K562 (cell line): ENCODE data around the gene SLC5A2. TPM values are rescaled to one million over a fixed set of nuclear protein-coding genes. Genes with fewer than 3 reads are reported as not detected.
A peak's percentile ranks its signal among the peaks of the same experiment; 100 is the strongest.

ENCODE experiments used
- ATAC-seq: fragments of 200-7000 bp; cut with Tn5 transposase; 3 replicates; pipeline ENCODE4 v1.9.1; 2020; ENCODE audit warnings: moderate library complexity
- BruUV-seq: library from RNA; stranded (reverse); fragments of 400-500 nt; replicated peaks from 2 replicates; lab custom pipeline; 2021; lab: Mats Ljungman, UMichigan
- CTCF ChIA-PET: fragments of 300-600 bp; formaldehyde crosslinking; extraction: SDS; loops from one replicate; lab custom pipeline; 2021; ENCODE audit warnings: low intra/inter-chr PET ratio; lab: Yijun Ruan, JAX
- POLR2A ChIA-PET: fragments of 300-600, 350-650 bp; sonication (Branson Sonifier 250); formaldehyde crosslinking; extraction: SDS; loops from one replicate; lab custom pipeline; 2021; ENCODE audit warnings: antibody characterized with exemption, inconsistent platforms; lab: Yijun Ruan, JAX
- DNase-seq, 4 experiments: peaks; one replicate each; pipeline versions ENCODE4 v3.0.0 to v3.0.0-alpha.2; 2011 to 2018; ENCODE audit warnings: low spot score in 3 of 4, mixed read lengths in 3 of 4; ENCODE audit errors: extremely low read depth in 1 of 4
- FAIRE-seq: peaks from 2 replicates; lab custom pipeline; 2011; peaks lifted over from hg19 to GRCh38; lab: Jason Lieb, UNC
- H2AFZ ChIP-seq: 2 replicates; pipeline ENCODE4 v1.6.0; 2011; ENCODE audit warnings: low read depth, low read length, control low read depth, inconsistent platforms
- H3K27ac ChIP-seq: fragments of 200-600 bp; 3 replicates; pipeline ENCODE4 v1.8.0; 2011; ENCODE audit warnings: low read depth, mild to moderate bottlenecking, control low read depth, inconsistent platforms, low read length, moderate library complexity, mixed read lengths; ENCODE audit errors: extremely low read depth
- H3K27me3 ChIP-seq, 2 experiments: fragments of 300-600 bp in 1 of 2; 2 replicates in 1 of 2; 3 replicates in 1 of 2; pipeline versions ENCODE4 v1.6.0 to v1.8.0; 2011; ENCODE audit warnings: inconsistent platforms in 2 of 2, low read length in 2 of 2, mild to moderate bottlenecking in 1 of 2, mixed read lengths in 1 of 2, moderate library complexity in 1 of 2; ENCODE audit not compliant: control insufficient read depth in 2 of 2, insufficient read depth in 2 of 2
- H3K36me3 ChIP-seq: fragments of 300-600 bp; 3 replicates; pipeline ENCODE4 v1.8.0; 2011; ENCODE audit warnings: mild to moderate bottlenecking, low read length, inconsistent platforms; ENCODE audit not compliant: control insufficient read depth, insufficient read depth
- H3K4me1 ChIP-seq, 2 experiments: fragments of 200-600 bp in 1 of 2; replicated peaks in 1 of 2; 2 replicates in 1 of 2; 3 replicates in 1 of 2; pipeline versions ENCODE4 v1.5.1 to v1.8.0; 2011; ENCODE audit warnings: inconsistent platforms in 2 of 2, low read length in 2 of 2, mild to moderate bottlenecking in 1 of 2, mixed read lengths in 1 of 2, moderate library complexity in 1 of 2; ENCODE audit not compliant: control insufficient read depth in 2 of 2, insufficient read depth in 2 of 2
- H3K4me2 ChIP-seq: 2 replicates; pipeline ENCODE4 v1.6.1; 2011; ENCODE audit warnings: low read length, control low read depth, inconsistent platforms, mixed read lengths; ENCODE audit not compliant: insufficient read depth
- H3K4me3 ChIP-seq: fragments of 200-600 bp; sonication (generic), shearing (Covaris generic); 2 replicates; pipeline ENCODE4 v1.5.1; 2016; ENCODE audit warnings: control low read depth, inconsistent platforms
- H3K79me2 ChIP-seq: fragments of 200-600 bp; 3 replicates; pipeline ENCODE4 v1.8.0; 2011; ENCODE audit warnings: low read length, inconsistent platforms; ENCODE audit not compliant: control insufficient read depth, insufficient read depth
- H3K9ac ChIP-seq, 2 experiments: 2 replicates each; pipeline versions ENCODE4 v1.6.0 to v1.6.1; 2011; ENCODE audit warnings: low read depth in 2 of 2, low read length in 2 of 2, control low read depth in 1 of 2, inconsistent platforms in 1 of 2, mild to moderate bottlenecking in 1 of 2, mixed read lengths in 1 of 2; ENCODE audit not compliant: insufficient read depth in 1 of 2
- H3K9me1 ChIP-seq: one replicate; pipeline ENCODE4 v1.6.0; 2011; ENCODE audit warnings: inconsistent platforms, mild to moderate bottlenecking, low read length, moderate library complexity; ENCODE audit not compliant: control insufficient read depth, insufficient read depth
- H3K9me3 ChIP-seq: replicated peaks from 2 replicates; pipeline ENCODE4 v1.5.1; 2011; ENCODE audit warnings: low read depth, low read length, inconsistent platforms; ENCODE audit not compliant: control insufficient read depth, insufficient read depth
- H4K20me1 ChIP-seq: replicated peaks from 2 replicates; pipeline ENCODE4 v1.6.1; 2011; ENCODE audit warnings: low read length, inconsistent platforms, mixed read lengths; ENCODE audit not compliant: control insufficient read depth, insufficient read depth
- MEIS2 ChIP-seq: fragments of 450-650 bp; IDR thresholded peaks from 2 replicates; pipeline ENCODE4 v1.6.1; 2014; ENCODE audit warnings: mild to moderate bottlenecking; ENCODE audit not compliant: partially characterized antibody
- ZNF121 ChIP-seq: sonication (generic); formaldehyde crosslinking; conservative IDR thresholded peaks from 2 replicates; pipeline ENCODE4 v1.8.0; 2022; ENCODE audit warnings: missing genetic modification reagents
- ZNF146 ChIP-seq: IDR thresholded peaks from one replicate; pipeline ENCODE4 v1.6.1; 2018; ENCODE audit warnings: missing compliant biosample characterization; ENCODE audit not compliant: unreplicated experiment
- ZNF79 ChIP-seq: fragments of 250-450 bp; sonication (Bioruptor Pico); IDR thresholded peaks from 2 replicates; pipeline ENCODE4 v1.4.0; 2020; ENCODE audit warnings: low read depth, mild to moderate bottlenecking, moderate library complexity
- WGBS: fragments of 100-300 bp; shearing (Covaris generic); methylation state at CpG from one replicate; pipeline ENCODE4 v1.1.6; 2016; ENCODE audit warnings: low coverage, mixed read lengths; ENCODE audit not compliant: insufficient coverage; ENCODE audit errors: missing lambda C conversion rate; 5-methylcytosine and 5-hydroxymethylcytosine counted together
- in situ Hi-C: fragments of 300-500 bp; cut with MboI; formaldehyde crosslinking; loops from 4 replicates; pipeline ENCODE4 v1.15.0; 2018; ENCODE audit warnings: inconsistent platforms, mixed read lengths
- intact Hi-C: fragments of 100-400 bp; cut with micrococcal nuclease; formaldehyde crosslinking; loops from 2 replicates; pipeline ENCODE4 v1.14.2; 2022
- polyA plus RNA-seq, 8 experiments: library from polyadenylated mRNA; depleted of rRNA in 4 of 8; stranded (reverse) in 5 of 8; unstranded in 3 of 8; fragments of >200 nt; fragmentation: Nextera tagmentation in 2 of 8; fragmentation: Illumina TruSeq in 1 of 8; extraction: Ambion mirVana in 2 of 8; extraction: Trizol in 1 of 8; gene quantifications; 2 replicates each; pipeline versions ENCODE4 v1.2.1 to v1.2.3, GENCODE V29; 2011 to 2014; ENCODE audit warnings: inconsistent platforms in 1 of 8, missing spikeins in 1 of 8
- total RNA-seq, 7 experiments: library from RNA; depleted of rRNA in 6 of 7; stranded (reverse); fragments of >200 nt in 6 of 7; fragmentation: Illumina TruSeq in 2 of 7; extraction: Trizol in 2 of 7; gene quantifications; 2 replicates each; pipeline versions ENCODE4 v1.2.1 to v1.2.3, GENCODE V29; 2011 to 2021; ENCODE audit warnings: low replicate concordance in 1 of 7
- TF ChIP-seq, protein P1 (sequence below), 2 experiments: fragments of 450-650 bp; IDR thresholded peaks; 2 replicates each; pipeline ENCODE4 v1.6.1; 2018; ENCODE audit warnings: mild to moderate bottlenecking in 2 of 2, low read depth in 1 of 2; ENCODE audit not compliant: partially characterized antibody in 2 of 2

SLC5A2 gene
- total and polyA plus RNA-seq, 9 of the 15 experiments (the other 6 are each of a cell fraction or from before 2014, with no cell fraction given), result 0.07 to 2.7 (median 2.2) TPM; not detected in 6

DNA sequence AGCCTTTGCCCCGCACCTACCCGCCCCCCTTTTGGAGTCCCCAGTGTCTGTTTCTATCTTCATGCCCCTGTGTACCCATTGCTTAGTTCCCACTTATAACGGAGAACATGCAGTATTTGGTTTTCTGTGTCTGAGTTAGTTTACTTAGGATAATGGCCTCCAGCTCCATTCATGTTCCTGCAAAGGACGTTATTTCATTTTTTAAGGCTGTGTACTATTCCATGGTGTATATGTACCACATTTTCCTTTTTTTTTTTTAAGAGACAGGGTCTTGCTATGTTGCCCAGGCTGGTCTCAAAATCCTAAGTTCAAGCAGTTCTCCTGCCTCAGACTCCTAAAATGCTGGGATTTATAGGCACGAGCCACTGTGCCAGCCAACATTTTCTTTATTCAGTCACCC is 15.1 kb upstream of the SLC5A2 start:
- Histone ChIP-seq H3K4me2 (no peak overlapping the region), H3K79me2 (no peaks in the 10 kb centered on the region), H3K9me3 (no peaks in the 10 kb centered on the region), H3K27me3 (no peaks in the 10 kb centered on the region), H2AFZ (no peak overlapping the region), H3K4me1 (peaks cover 0 to 27% of the 10 kb centered on the region in 2 experiments; a peak in 3 of 5 replicates), H3K27ac (no peak overlapping the region), H3K36me3 (peaks cover 33% of the 10 kb centered on the region; the same call in 2 of the 3 replicates), H3K9me1 (no peaks in the 10 kb centered on the region), H4K20me1 (no peaks in the 10 kb centered on the region), H3K9ac (no peak overlapping the region), H3K4me3 (no peak overlapping the region)
- 73% methylated on average over 5 of the region's 5 CpGs for WGBS
- DNase-seq, result no peak
- intact Hi-C loops, result no loop called here
- no peak for ATAC-seq
- ChIA-PET CTCF (no interaction called here), POLR2A (interaction anchor here (0.6 to 3.5 kb wide), 3 partner anchors 8 to 345 kb away, joined by 3 to 15 read pairs (median 3); no protein-coding TSS in a partner anchor)
- in situ Hi-C loops, result no loop called here
- FAIRE-seq, result no peak
- TF ChIP-seq ZNF79 (CRISPR knock-in tag) (no peak), ZNF146 (peak; percentile 68), ZNF121 (CRISPR knock-in tag) (peak; percentile 71)
- no TSS peak for BruUV-seq

DNA sequence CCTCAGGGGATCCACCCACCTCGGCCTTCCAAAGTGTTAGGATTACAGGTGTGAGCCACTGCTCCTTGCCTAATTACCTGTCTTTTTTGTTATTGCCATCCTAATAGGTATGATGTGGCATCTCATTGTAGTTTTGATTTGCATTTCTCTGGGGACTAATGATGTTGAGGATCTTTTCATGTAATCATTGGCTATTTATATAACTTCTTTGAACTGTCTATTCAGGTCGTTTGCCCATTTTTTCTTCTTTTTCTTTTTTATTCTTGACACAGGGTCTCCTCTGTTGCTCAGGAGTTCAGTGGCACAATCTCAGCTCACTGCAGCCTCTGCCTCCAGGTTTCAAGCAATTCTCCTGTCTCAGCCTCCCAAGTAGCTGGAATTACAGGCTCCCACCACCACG is 12.3 kb upstream of the SLC5A2 start:
- ChIA-PET POLR2A (interaction anchor here (0.6 to 3.5 kb wide), 3 partner anchors 10 to 280 kb away, joined by 3 to 15 read pairs (median 4); no protein-coding TSS in a partner anchor), CTCF (no interaction called here)
- peaks cover 12% of the 10 kb centered on the region; the same call in 1 of the 3 replicates for H3K36me3 ChIP-seq
- 44% methylated on average over 3 of the region's 3 CpGs for WGBS
- no peaks in the 10 kb centered on the region for H3K9me1 ChIP-seq
- H3K9me3 ChIP-seq, result no peaks in the 10 kb centered on the region
- DNase-seq (no peak), ATAC-seq (no peak), FAIRE-seq (no peak)
- H3K4me3 ChIP-seq, result no peak overlapping the region
- in situ Hi-C loops (no loop called here), intact Hi-C loops (loop anchor here (5.0 kb wide), 1 partner anchor 52 kb away; no protein-coding TSS in a partner anchor)
- H4K20me1 ChIP-seq, result no peaks in the 10 kb centered on the region
- H3K4me2 ChIP-seq, result no peak overlapping the region
- H2AFZ ChIP-seq, result no peak overlapping the region
- no peaks in the 10 kb centered on the region for H3K27me3 ChIP-seq
- TF ChIP-seq, protein P1, sequence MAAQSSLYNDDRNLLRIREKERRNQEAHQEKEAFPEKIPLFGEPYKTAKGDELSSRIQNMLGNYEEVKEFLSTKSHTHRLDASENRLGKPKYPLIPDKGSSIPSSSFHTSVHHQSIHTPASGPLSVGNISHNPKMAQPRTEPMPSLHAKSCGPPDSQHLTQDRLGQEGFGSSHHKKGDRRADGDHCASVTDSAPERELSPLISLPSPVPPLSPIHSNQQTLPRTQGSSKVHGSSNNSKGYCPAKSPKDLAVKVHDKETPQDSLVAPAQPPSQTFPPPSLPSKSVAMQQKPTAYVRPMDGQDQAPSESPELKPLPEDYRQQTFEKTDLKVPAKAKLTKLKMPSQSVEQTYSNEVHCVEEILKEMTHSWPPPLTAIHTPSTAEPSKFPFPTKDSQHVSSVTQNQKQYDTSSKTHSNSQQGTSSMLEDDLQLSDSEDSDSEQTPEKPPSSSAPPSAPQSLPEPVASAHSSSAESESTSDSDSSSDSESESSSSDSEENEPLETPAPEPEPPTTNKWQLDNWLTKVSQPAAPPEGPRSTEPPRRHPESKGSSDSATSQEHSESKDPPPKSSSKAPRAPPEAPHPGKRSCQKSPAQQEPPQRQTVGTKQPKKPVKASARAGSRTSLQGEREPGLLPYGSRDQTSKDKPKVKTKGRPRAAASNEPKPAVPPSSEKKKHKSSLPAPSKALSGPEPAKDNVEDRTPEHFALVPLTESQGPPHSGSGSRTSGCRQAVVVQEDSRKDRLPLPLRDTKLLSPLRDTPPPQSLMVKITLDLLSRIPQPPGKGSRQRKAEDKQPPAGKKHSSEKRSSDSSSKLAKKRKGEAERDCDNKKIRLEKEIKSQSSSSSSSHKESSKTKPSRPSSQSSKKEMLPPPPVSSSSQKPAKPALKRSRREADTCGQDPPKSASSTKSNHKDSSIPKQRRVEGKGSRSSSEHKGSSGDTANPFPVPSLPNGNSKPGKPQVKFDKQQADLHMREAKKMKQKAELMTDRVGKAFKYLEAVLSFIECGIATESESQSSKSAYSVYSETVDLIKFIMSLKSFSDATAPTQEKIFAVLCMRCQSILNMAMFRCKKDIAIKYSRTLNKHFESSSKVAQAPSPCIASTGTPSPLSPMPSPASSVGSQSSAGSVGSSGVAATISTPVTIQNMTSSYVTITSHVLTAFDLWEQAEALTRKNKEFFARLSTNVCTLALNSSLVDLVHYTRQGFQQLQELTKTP (IDR thresholded peaks at IDR 0.05; ENCODE audit: low read depth in 1 of 2, partially characterized antibody in 2 of 2), result peak in 1 of 2 experiments; percentile 76
- no peak for TF ChIP-seq MEIS2
- no peak overlapping the region for H3K27ac ChIP-seq
- H3K9ac ChIP-seq, result no peak overlapping the region
- BruUV-seq, result no TSS peak
- H3K4me1 ChIP-seq, result peaks cover 15 to 42% of the 10 kb centered on the region in 2 experiments; a peak in 4 of 5 replicates
- no peaks in the 10 kb centered on the region for H3K79me2 ChIP-seq
